ENCODE results near the gene OR13C2.
"Not testable (repeated sequence)": the region's sequence is repeated elsewhere in the genome, so short reads cannot be mapped to it uniquely, and the experiment has no call there.

OR13C2 gene

GRCh38 chr9:104605527-104605926 lies at the start of gene OR13C2:
Gene OR13C2 (minus strand): TSS chr9:104605627. CDS start chr9:104605627, 0 bp downstream.
- not testable (repeated sequence) for DNase-seq

GRCh38 chr9:104635456-104635855 lies 30.0 kb upstream of the OR13C2 start:
- DNase-seq: no peak

- no peak for DNase-seq
Observed at GRCh38 chr9:104633976-104634520, 28.6 kb upstream of the OR13C2 start.

GRCh38 chr9:104625964-104626363 lies 20.5 kb upstream of the OR13C2 start:
- not testable (repeated sequence) for DNase-seq

- no peak for DNase-seq
Observed at GRCh38 chr9:104618104-104618503, 12.7 kb upstream of the OR13C2 start, which contains the start of gene OR13C9. Gene OR13C9 (minus strand): TSS chr9:104618204. CDS start chr9:104618204, 0 bp downstream.

GRCh38 chr9:104617418-104617817 lies 12.0 kb upstream of the OR13C2 start:
- DNase-seq: no peak

- no peak for DNase-seq
Observed at GRCh38 chr9:104611213-104611612, 5.8 kb upstream of the OR13C2 start.

- DNase-seq: no peak
Observed at GRCh38 chr9:104608336-104608735, 2.9 kb upstream of the OR13C2 start.

GRCh38 chr9:104606152-104606551 lies 725 bp upstream of the OR13C2 start:
- no peak for DNase-seq

- DNase-seq: no peak
Observed at GRCh38 chr9:104604801-104605200, 626 bp downstream of the OR13C2 start.

- DNase-seq: not testable (repeated sequence)
Observed at GRCh38 chr9:104599313-104599712, 6.1 kb downstream of the OR13C2 start, which contains the start of gene OR13C5. Gene OR13C5 (minus strand): TSS chr9:104599413. CDS start chr9:104599413, 0 bp downstream.

GRCh38 chr9:104598749-104599148 lies 6.7 kb downstream of the OR13C2 start:
- not testable (repeated sequence) for DNase-seq

GRCh38 chr9:104589626-104590025 lies 15.8 kb downstream of the OR13C2 start:
- no peak for DNase-seq

- DNase-seq: no peak
Observed at GRCh38 chr9:104586496-104587180, 18.8 kb downstream of the OR13C2 start.

- no peak for DNase-seq
Observed at GRCh38 chr9:104580562-104580961, 24.9 kb downstream of the OR13C2 start.

- DNase-seq: no peak
Observed at GRCh38 chr9:104577263-104577662, 28.2 kb downstream of the OR13C2 start.

GRCh38 chr9:104575456-104575855 lies 30.0 kb downstream of the OR13C2 start:
- DNase-seq: no peak

- DNase-seq: no peak
Observed at GRCh38 chr9:104572612-104573011, 32.8 kb downstream of the OR13C2 start.

GRCh38 chr9:104568868-104569267 lies 36.6 kb downstream of the OR13C2 start, which contains the start of gene OR13C8:
Gene OR13C8 (plus strand): TSS chr9:104569168. CDS start chr9:104569168, 0 bp downstream.
- no peak for DNase-seq

- DNase-seq: no peak
Observed at GRCh38 chr9:104564358-104564757, 41.1 kb downstream of the OR13C2 start.

- no peak for DNase-seq
Observed at GRCh38 chr9:104556830-104557634, 48.4 kb downstream of the OR13C2 start.

- no peak for DNase-seq
Observed at GRCh38 chr9:104555521-104555920, 49.9 kb downstream of the OR13C2 start.

Data from activated CD8-positive, alpha-beta memory T cell treated with anti-CD3 and anti-CD28 coated beads, Interleukin-2, amount 50 U/mL, for 48 hours (primary cell).